SH-SY5Y (cell line): ENCODE results near the gene MTTP.

Experiments used
- GATA2 ChIP-seq: IDR thresholded peaks from 2 replicates; pipeline ENCODE4 v1.6.1; 2011; ENCODE audit warnings: mild to moderate bottlenecking, low read depth, low read length
- GATA3 ChIP-seq: IDR thresholded peaks from 2 replicates; pipeline ENCODE4 v1.6.1; 2011; ENCODE audit warnings: low read depth, mild to moderate bottlenecking, low read length, moderate library complexity

DNA sequence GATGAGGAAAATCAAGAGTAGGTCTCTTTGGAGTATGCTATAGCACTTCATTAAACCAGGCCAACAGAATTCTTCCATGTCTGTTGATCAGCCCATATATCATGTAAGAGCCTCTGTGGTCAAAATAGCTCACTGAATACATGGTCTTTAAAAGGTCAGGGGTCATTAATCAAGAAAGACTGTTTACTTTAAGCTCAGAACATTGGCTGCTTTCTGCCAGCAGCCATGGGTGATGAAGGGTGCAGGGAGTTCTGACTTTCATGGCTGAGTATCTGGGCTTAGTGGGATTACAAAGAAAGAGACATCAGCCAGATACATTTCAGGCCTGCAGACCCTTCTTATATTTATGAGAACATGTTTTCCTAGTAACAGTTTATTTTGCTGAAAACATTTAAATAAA is 90.1 kb downstream of the MTTP start:
- TF ChIP-seq GATA2 (no peak), GATA3 (no peak)
